HPDE6-E6E7 (cell line): ENCODE measurements around the gene DCLK1.
"Not testable (repeated sequence)": the region's sequence is repeated elsewhere in the genome, so short reads cannot be mapped to it uniquely, and the experiment has no call there.

ENCODE experiments used
- DNase-seq: peaks from one replicate; pipeline ENCODE4 v3.0.0; 2011; ENCODE audit warnings: missing footprints; ENCODE audit errors: extremely low spot score

DCLK1 gene

DNA sequence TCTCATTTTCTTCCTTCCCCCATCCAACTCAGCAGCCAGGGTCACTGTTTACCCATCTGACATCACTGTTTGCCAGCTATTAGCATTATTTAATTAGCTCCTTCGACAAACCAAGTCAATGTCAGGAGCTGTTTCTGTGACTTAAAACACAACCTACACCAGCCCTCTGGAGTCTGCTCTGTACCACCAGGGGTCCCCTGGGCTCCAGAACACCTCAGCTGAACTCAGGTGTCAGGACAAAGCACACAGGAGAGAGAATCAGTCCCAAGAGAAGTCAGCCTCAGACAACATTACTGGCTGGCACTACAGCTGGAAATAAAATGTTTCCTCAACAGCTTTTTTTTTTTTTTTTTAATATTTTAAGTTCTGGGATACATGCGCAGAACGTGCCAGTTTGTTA is 45.1 kb downstream of the DCLK1 start:
- DNase-seq, result no peak

DNA sequence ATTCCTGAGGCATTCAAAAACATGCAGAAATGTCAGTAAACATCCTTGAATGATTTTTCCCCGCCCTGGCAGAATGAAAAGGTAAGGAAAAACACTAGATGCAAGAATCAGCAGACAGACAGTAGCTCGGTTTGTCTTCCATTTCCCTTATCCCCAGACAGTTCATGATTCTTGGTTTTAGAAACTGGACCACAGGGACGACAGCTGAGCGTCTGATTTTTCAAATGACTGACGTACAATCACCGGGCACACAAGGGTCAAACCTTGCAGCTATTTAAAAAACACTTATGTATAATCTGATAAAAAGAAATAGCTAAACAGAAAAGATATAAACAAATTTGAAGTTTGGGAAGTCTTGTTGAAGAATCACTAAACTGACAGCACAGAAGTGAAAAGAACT is 47.1 kb downstream of the DCLK1 start:
- no peak for DNase-seq

DNA sequence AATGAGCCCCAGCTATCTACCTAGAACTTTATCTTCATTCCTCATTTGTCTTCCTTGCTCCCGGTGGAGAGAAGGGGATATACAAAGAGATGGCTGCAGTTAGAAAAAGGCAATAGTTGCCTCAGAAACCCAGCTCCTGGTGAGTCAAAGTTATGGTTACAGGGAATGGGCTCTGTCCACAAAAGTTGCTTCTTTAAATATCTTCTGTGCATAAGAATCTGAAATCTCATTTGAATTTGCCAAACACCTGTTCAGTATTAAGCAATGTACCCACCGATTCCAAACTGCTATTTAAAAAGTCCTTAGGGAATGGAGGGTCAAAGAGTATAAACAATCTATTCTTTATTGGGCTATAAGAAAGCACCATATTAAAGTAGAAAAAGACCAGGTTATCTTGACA is 48.4 kb downstream of the DCLK1 start:
- no peak for DNase-seq

DNA sequence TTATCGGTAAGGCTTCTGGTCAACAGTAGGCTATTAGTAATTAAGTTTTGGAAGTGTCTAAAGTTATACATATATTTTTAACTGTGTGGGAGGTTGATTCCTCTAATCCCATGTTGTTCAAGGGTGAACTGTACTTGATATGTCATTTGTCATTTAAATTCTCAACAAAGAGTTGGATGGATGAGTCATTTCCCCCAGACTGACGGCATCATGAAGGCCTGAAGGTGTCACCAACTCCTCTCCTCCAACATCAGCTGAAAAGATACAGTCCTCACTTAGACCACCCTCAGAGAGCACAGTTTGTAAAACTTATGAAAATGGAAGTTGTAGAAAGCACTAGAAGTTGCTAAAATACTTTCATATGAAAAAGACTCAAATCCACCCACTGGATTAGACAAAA is 48.8 kb downstream of the DCLK1 start:
- no peak for DNase-seq

DNA sequence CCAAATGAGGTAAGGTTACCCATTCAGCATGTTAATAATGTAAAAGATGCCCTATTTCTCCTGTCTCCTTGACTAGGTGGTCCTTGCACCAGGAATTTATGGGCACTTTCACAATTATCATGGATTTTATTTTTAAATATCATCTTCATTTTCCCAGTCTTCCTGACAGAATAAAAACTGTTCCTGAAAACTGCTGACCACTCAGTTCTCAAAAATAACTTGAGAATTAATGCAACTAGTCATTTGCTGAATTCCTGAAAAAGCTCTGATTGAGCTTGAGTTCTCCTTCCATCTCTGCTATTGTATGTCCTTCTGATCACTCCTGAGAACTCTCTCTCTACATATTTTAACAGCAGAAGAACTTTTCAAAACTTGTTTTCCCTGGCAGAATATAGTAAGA is 55.0 kb downstream of the DCLK1 start:
- DNase-seq, result no peak

DNA sequence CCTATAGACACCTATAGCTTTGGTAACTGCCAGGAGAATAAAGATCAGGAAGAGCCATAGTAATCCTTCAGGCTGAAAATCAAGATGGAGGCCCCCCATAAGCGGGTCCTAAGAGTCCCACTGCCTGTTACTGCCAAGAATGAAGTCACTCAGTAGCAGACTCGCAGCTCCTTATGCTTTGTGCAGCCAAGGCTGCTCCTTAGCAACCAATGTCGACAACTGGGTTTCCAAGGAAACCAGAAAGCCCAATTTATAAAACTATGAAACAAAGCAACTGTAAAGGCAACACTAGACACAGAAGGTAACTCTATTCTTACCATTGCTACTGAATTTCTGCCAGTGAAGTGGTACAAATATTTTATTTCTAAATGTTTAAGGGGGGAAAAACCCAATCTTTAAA is 56.5 kb downstream of the DCLK1 start:
- DNase-seq, result no peak

DNA sequence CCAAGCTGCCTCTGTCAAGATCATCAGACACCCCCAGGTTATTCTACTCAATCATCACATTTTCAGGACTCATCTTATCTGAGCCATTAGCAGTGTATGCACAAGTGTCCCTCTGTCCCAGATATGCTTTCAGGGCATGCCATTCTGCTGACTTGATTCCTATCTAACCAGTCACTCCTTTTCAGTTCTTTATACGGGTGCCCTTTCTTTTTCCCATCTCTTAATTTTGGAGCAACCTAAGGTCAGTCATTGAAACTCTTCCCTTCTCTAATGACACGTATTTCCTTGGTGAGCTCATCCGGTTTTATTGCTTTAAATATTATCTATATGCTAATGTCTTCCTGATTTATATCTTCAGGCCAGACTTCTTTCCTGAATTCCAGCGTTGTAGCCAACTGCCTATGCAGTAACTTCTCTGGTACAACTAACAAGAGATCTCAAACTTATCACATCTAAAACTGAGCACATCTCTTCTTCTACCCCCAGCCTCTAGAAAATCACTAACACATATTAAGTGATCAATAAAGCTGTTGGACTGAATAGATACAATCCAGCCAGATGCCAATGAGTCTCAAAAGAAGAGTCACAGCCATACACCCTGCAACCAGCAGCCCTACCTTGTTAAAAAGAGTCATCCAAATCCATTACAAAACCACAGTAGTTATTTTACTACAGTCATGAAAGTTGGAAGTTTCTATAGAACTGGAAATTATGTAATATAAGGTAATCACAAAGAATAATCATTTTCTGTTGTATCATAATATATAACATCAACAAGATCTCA is 58.8 kb downstream of the DCLK1 start:
- DNase-seq, result no peak

DNA sequence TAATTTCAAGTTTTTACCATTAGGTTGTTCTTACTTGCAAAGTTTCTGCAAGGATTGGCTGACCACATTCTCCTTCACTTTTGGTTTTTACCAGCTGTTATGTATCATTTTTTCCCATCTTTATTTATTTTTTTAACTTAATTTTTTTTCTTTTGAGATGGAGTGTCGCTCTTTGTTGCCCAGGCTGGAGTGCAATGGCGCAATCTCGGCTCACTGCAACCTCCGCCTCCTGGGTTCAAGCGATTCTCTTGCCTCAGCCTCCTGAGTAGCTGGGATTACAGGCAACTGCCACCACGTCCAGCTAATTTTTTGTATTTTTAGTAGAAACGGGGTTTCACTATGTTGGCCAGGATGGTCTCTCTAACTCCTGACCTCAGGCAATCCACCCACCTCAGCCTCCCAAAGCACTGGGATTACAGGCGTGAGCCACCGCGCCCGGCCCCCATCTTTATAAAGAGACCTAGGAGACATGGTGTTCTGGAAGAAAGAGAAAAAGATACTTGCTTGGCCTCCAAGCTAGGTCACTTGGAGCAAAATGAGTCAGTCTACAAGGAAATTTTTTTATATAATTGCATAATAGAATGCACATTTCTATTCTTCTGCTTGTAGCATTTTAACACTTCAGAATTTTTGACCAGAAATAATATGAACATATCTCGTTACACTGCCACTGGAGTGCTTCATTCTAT is 60.5 kb downstream of the DCLK1 start:
- DNase-seq, result not testable (repeated sequence)

DNA sequence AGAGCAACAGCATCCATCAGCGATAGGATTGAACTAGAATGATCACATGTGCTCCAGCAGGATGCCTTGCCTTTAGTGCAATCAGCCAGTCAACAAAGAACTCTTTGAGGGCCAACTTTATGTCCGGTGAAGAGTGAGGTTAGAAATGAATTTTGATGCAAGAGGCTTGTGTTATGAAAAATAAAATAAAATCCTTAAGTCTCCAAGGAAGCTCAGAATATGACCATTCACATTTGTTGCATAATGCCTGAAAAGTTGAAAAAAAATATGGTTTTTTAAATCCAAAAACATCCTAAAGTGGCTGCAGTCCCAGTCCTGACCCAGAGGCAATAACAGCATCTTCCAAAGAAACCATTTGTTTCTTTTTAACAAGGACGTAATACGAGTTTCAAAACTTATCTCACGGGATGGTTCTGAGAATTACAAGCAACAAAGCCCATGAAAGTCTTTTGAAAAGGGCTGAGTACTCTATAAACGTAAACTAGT is 61.3 kb downstream of the DCLK1 start:
- DNase-seq, result no peak

DNA sequence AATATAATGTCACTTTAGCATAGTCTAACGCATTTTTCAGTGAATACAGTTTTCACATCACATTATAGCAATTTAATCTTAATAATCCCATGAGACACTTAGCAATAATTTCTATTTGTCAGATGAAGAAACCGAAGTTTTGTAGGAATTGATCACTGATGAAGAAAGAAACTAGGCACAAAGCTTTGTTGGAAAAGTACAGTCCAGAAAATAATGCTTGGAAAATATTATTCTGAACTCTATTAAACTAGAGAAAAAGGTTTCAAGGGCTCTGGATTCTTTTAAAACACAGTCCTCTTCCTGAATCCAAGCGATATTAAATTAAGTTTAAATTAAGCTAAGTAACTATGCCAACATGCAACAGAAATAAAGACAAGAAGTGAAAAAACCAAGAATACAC is 62.2 kb downstream of the DCLK1 start:
- DNase-seq, result no peak

DNA sequence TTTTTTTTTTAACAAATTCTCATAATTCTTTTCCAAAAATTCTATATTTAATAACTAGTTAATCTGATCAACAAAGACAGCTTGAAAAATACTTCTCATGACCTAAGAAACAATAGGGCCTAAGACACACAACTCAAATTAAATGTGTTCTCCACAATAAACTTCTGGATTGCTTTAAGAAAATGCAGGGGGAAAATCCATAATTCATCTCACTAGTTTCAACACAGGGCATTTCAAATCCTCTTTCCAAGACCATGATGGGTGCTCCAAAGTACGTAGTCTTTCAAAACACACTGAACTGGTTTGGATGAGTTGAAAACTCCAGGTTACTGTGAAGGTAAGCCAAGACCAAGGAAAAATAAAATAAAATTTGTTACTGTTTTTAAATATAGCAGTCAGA is 62.6 kb downstream of the DCLK1 start:
- no peak for DNase-seq

DNA sequence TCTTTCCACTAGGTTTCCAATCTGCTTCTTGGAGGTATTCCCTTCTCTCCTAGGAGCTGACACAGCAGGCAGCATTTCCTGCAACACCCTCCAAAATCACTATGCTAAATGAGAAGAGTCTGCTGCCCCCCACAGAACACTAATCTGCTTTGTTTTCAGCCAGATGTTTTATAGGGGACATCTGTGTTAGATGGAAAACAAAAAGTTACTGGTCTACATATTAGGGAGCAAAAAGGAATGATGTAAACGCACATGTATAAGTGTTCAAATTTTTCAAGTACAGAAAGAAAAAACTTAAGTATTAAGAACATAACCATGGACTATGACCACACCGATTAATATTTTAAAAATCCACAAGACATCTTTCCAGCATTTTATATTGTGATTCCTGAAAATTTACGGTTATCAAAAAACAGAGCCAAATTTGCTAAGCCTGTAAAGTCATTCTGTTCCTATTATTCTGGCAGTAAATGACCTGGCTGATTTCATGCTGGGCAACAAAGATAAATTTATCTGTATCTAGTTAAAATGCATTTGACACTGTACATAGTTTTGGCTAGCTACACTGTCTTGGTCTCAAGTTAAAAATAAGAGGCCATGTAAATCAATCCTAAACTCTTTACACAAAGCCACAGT is 63.3 kb downstream of the DCLK1 start:
- DNase-seq, result no peak

DNA sequence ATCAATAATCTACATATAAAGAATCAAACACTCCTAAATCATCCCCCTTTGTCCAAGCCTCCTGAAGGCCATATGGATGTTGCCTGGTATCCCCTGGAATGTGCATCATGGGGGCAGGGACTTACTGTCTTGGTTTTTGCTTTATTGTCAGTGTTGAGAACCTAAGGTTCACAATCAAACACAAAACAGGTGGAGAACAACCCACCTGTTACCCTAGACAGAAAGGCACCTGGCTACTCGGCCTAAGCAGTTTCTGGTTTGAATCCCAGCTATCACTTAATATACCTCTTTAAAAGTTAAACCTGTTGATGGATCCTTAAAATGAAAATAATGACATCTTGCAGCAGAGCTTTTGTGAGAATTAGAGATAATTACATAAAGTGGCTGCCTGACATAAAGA is 68.9 kb downstream of the DCLK1 start:
- DNase-seq, result no peak

DNA sequence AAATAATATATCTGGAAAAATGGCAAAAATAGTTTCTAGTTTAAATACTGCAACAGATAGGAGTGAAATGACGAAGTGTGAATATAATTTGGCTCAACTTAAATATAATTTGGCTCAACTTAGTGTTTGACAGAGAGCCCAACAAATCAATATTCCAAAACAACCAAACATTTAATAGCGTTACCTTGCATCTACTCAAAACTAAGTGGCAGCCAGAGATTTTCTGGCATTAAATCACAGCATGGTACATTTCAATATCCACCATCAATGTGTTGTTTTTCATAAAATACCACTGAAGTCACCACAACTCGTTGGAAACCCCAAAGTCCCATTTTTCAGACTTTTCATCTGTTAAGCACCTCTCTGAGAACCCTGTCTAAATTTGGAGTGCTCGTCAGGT is 69.6 kb downstream of the DCLK1 start:
- no peak for DNase-seq

DNA sequence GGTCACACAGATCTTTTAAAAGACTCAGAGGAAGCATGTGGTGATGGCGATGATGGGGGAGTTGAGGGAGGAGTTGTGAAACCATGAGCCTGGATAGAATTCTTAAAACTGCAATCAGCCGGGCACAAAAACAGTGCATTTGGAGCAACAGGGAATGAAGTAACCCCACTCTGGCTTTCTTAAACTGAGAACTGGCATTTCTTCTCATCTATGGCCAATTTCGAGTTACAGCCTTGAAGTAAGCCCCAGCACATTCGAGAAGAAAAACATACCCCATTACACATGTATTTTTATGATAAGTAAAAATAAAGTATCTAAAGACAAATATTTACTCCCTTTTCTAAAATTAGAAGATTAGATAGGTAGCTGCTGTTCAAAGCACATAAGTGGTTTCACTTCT is 70.1 kb downstream of the DCLK1 start:
- no peak for DNase-seq

DNA sequence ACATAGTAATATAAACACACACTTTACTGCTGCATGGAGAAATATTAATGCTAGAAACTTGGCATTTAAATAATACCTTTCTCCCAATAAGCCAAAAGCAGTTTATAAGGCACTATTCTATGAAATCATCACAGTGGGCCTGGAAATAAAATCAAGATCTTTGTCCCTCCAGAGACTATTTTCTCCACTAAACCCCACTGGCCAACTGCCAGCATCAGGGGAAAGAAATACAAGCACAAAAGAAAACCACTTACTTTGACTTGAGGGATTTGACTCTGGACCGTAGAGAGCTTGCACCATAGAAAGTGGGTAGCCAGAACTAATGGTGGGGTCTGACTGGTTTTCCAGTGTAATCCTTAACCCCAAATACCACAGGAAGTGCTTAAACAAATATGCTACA is 71.9 kb downstream of the DCLK1 start:
- DNase-seq, result no peak

DNA sequence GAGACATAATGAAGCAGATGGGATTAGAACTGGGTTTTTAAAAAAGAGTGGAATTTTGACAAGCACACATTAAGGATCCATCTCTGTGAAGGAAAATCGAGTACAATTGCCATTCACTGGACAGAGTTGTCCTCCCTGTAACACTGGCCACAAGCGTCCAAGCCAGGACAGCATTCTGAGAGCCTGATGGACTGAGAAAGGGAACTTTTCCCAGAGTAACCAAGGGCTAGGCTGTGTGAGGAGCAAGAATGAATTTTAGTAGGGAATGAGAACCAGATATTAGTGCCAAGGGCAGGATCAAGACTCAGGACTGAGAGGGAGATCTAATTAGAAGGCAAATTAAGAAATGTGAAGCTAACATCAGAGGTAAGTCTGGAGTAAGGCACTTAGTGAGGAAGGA is 73.1 kb downstream of the DCLK1 start:
- no peak for DNase-seq

DNA sequence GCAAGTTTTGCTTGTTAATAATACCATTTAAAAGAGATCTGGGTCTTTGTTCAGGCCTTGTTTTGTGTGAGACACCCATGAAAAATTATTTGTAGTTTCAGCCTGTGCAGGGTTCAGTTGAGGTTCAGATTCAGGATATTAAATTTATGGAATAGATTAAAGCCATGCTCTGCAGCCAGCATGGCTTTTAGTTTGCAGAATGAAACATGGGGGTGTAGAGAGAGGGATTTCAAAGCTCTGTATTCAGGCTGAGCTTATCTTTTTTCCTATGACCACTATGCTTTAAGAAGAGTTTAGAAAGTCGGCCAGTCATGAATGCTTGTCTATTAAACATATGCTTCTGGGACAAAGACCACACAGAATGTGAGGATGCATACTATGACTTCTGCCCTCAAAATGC is 73.6 kb downstream of the DCLK1 start:
- no peak for DNase-seq

DNA sequence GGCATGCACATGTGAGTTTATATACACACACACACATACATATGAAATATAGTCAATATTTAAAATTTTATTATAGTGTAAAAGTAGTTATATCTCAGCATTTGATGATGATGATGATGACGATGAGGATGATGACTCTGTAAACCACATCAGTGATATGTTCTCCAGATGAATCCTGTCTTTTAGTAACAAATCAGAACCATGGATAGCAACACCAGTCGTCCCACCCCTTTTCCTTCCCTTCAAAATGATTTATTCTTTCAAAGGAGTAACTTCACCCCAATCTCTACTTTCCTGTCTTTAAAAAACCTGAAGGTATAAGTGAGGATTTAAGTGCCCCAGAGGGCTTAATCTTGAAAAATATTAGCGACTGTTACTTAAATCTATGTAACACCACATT is 74.1 kb downstream of the DCLK1 start:
- DNase-seq, result no peak

DNA sequence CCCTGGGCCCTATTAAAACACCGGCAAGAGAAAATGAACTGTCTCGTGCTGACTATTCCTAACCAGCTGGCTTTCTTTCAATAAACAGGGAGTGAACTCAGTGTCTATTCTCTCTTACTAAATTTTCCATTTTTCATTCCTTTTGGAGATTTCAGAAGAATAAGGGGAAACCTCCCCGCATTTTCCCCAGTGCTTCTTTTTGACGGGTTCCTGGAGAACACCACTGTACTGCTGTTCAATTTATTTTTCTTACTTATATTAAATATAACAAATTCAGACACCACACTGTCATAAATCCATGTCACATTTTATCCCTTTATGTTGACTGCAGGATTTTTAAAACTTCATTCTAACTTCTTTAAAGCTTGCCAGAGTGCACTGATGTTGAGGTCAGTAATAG is 75.8 kb downstream of the DCLK1 start:
- DNase-seq, result no peak

DNA sequence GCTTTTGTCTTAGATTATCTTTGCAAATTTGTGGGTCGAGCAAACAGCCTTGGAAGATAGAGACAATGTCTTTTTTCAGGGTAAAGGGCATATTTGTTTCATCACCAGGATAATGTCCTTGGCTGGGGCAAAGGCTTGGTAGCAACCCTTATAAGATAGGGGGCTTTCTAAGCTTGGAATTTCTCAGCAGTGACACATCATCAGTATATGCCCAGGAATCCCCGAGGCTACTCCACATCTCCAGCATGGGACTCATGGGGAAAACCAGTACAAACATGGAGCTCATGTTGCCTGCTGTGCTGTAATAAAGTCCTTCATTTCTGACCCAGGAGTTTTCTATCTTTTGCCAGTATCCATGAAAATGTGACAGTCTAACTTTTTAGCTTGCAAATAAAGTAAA is 77.1 kb downstream of the DCLK1 start:
- DNase-seq, result no peak

DNA sequence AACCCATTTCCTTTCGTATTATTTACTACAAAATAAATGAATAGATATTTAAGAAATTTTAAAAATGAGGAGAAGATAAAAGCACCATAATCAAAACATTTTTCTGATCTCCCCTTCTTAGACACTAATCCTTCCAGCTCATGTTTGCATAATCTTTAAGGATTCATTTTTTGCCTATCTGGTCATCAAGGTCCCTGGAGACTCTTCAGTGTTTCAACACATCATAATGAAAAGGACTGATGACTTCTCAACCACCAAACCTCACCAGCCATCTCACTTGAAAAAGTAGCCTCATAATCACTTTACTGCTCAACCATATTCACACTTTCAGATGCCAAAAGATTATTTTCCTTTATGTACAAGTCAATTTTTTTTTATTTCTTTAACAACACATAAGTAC is 80.1 kb downstream of the DCLK1 start:
- DNase-seq, result no peak

DNA sequence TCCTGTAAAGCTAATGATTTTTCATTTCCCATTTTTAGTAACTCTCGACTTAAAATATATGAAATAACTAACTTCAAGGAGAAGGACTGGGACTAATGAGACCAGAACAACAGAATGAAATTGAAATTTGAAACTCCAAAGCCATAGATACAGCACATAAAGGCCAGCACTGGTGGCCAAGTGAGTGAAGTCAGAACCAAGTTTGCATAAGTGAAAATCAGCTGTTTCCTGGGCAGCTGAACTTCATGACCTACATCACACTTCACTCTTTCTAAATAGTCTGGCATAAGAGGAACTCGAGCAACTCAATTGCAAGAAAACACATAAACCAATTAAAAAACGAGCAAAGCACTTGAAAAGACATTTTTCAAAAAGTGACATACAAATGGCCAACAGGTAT is 84.5 kb downstream of the DCLK1 start:
- DNase-seq, result no peak
